PC-9 (cell line): ENCODE results near the gene CDH13. TPM values are rescaled to one million over a fixed set of nuclear protein-coding genes. Genes with fewer than 3 reads are reported as not detected.

Source experiments
- BruUV-seq: library from RNA; stranded (reverse); fragments of 400-500 nt; replicated peaks from 2 replicates; lab custom pipeline; 2021; lab: Mats Ljungman, UMichigan
- CTCF ChIA-PET: fragments of 300-600 bp; sonication (Branson Sonifier 250); formaldehyde crosslinking; loops from one replicate; lab custom pipeline; 2022; ENCODE audit warnings: antibody characterized with exemption; lab: Charles Lee
- POLR2A ChIA-PET: fragments of 300-600 bp; sonication (Branson Sonifier 250); formaldehyde crosslinking; loops from one replicate; lab custom pipeline; 2022; ENCODE audit warnings: antibody characterized with exemption; ENCODE audit not compliant: unreplicated experiment; lab: Charles Lee
- DNase-seq, 2 experiments: peaks; one replicate each; pipeline versions ENCODE4 v3.0.0 to v3.0.0-alpha.2; 2015 to 2022; ENCODE audit warnings: mixed read lengths in 1 of 2
- H2AFZ ChIP-seq: fragments of 200-600 bp; sonication (generic); 2 replicates; pipeline ENCODE4 v1.8.1; 2017; ENCODE audit warnings: antibody characterized with exemption
- H3F3A ChIP-seq: fragments of 200-600 bp; sonication (generic); 2 replicates; pipeline ENCODE4 v1.8.1; 2017; ENCODE audit warnings: antibody characterized with exemption, mild to moderate bottlenecking, low read depth; ENCODE audit not compliant: insufficient read depth
- H3K27ac ChIP-seq: fragments of 200-600 bp; sonication (generic); 2 replicates; pipeline ENCODE4 v1.6.1; 2016; ENCODE audit warnings: mixed run types
- H3K27me3 ChIP-seq: fragments of 200-600 bp; sonication (generic); 2 replicates; pipeline ENCODE4 v1.6.1; 2016; ENCODE audit warnings: low read depth, mixed run types; ENCODE audit not compliant: insufficient read depth
- H3K36me3 ChIP-seq: fragments of 200-600 bp; sonication (generic); 2 replicates; pipeline ENCODE4 v1.6.1; 2016; ENCODE audit warnings: low read depth, mixed run types
- H3K4me1 ChIP-seq: fragments of 200-600 bp; sonication (generic); replicated peaks from 2 replicates; pipeline ENCODE4 v1.6.1; 2016; ENCODE audit warnings: mixed run types; ENCODE audit not compliant: insufficient read depth
- H3K4me2 ChIP-seq: fragments of 200-600 bp; sonication (generic); 2 replicates; pipeline ENCODE4 v1.6.1; 2017; ENCODE audit warnings: mixed run types
- H3K4me3 ChIP-seq: fragments of 200-600 bp; sonication (generic); 2 replicates; pipeline ENCODE4 v1.6.1; 2016; ENCODE audit warnings: mixed run types
- H3K79me2 ChIP-seq: fragments of 200-600 bp; sonication (generic); 2 replicates; pipeline ENCODE4 v1.6.1; 2017; ENCODE audit warnings: low read depth, mixed run types
- H3K9me2 ChIP-seq: fragments of 200-600 bp; sonication (generic); 2 replicates; pipeline ENCODE4 v1.8.1; 2017; ENCODE audit warnings: mild to moderate bottlenecking; ENCODE audit not compliant: insufficient read depth
- H3K9me3 ChIP-seq: fragments of 200-600 bp; sonication (generic); 2 replicates; pipeline ENCODE4 v1.8.1; 2016; ENCODE audit warnings: low read depth; ENCODE audit not compliant: insufficient read depth
- H4K20me1 ChIP-seq: fragments of 200-600 bp; sonication (generic); 2 replicates; pipeline ENCODE4 v1.8.1; 2017; ENCODE audit not compliant: insufficient read depth
- EZH2 ChIP-seq: fragments of 200-600 bp; sonication (generic); IDR thresholded peaks from 2 replicates; pipeline ENCODE4 v1.8.0; 2017; ENCODE audit warnings: antibody characterized with exemption, low read depth
- intact Hi-C: fragments of 100-400 bp; cut with micrococcal nuclease; formaldehyde crosslinking; loops from one replicate; pipeline ENCODE4 v1.10.0; 2022; ENCODE audit not compliant: unreplicated experiment
- total RNA-seq: library from RNA; stranded (reverse); gene quantifications from 2 replicates; pipeline ENCODE4 v1.2.3, GENCODE V29; 2021
- TF ChIP-seq, protein P1 (sequence below): fragments of 200-600 bp; sonication (generic); conservative IDR thresholded peaks from 2 replicates; pipeline ENCODE4 v1.6.1; 2017; ENCODE audit warnings: mixed run types, antibody characterized with exemption, mild to moderate bottlenecking, moderate library complexity

CDH13 gene
- total RNA-seq, 1 experiment from 2014 or later: 0.24 TPM

DNA sequence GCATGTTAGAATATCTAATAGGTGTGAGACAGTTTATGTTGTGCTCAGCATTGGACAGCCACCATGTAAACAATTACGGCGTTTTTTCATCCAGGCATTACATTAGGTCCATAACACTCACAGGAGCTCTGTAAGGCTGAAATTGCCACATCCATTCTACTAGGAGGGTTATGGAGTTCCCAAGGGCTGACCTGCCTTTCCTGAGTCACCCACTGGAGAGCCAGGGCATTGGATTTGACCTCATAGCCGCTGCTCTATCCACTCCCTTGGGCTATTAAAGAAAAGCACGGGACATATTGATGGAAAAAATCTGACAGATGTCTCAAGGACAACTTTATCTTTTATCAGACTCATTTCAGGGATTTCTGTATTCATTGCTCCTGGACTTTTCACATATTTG, 874.7 kb downstream of the CDH13 start:
- intact Hi-C loops: no loop called here
- DNase-seq: no peak
- H3K9me2 ChIP-seq: no peaks in the 10 kb centered on the region
- no peak overlapping the region for H3K4me3 ChIP-seq
- no peak overlapping the region for H3K4me2 ChIP-seq
- peaks cover 33% of the 10 kb centered on the region for H3K27me3 ChIP-seq
- no TSS peak for BruUV-seq
- H3K27ac ChIP-seq: no peak overlapping the region
- H2AFZ ChIP-seq: no peak overlapping the region
- no peaks in the 10 kb centered on the region for H3K36me3 ChIP-seq
- POLR2A ChIA-PET: no interaction called here
- TF ChIP-seq, protein P1, sequence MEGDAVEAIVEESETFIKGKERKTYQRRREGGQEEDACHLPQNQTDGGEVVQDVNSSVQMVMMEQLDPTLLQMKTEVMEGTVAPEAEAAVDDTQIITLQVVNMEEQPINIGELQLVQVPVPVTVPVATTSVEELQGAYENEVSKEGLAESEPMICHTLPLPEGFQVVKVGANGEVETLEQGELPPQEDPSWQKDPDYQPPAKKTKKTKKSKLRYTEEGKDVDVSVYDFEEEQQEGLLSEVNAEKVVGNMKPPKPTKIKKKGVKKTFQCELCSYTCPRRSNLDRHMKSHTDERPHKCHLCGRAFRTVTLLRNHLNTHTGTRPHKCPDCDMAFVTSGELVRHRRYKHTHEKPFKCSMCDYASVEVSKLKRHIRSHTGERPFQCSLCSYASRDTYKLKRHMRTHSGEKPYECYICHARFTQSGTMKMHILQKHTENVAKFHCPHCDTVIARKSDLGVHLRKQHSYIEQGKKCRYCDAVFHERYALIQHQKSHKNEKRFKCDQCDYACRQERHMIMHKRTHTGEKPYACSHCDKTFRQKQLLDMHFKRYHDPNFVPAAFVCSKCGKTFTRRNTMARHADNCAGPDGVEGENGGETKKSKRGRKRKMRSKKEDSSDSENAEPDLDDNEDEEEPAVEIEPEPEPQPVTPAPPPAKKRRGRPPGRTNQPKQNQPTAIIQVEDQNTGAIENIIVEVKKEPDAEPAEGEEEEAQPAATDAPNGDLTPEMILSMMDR: no peak
- no peak for TF ChIP-seq EZH2
- H4K20me1 ChIP-seq: no peaks in the 10 kb centered on the region
- H3K9me3 ChIP-seq: no peaks in the 10 kb centered on the region
- H3K4me1 ChIP-seq: no peaks in the 10 kb centered on the region
- CTCF ChIA-PET: no interaction called here
- no peaks in the 10 kb centered on the region for H3K79me2 ChIP-seq
- H3F3A ChIP-seq: no peaks in the 10 kb centered on the region

DNA sequence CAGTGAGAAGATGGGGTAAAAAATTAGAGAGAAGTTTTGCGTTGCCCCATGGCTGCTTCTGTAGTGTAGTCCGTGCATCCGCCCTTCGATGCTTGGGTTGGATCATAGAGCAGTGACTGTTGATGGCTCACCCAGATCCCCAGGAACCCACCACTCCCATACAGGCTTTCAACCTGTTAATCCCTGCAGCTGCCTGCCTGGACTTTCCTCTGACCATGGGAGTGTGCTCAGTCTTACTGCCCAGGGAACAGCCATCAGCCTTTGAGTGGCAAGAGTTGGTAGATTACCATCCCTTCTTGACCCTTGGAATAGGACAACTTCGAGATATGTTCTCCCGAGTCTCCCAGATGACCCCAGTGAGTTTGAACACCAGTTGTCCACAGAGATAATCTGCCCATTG, 881.5 kb downstream of the CDH13 start:
- BruUV-seq: no TSS peak
- Histone ChIP-seq H3K36me3 (no peaks in the 10 kb centered on the region), H3K4me2 (no peak overlapping the region), H3K27ac (no peak overlapping the region), H3K9me2 (no peaks in the 10 kb centered on the region), H2AFZ (no peak overlapping the region), H3K79me2 (no peaks in the 10 kb centered on the region), H3K4me1 (no peaks in the 10 kb centered on the region), H3K4me3 (no peak overlapping the region), H3K27me3 (peaks cover 21% of the 10 kb centered on the region; the same call in 1 of the 2 replicates), H4K20me1 (no peaks in the 10 kb centered on the region), H3F3A (no peaks in the 10 kb centered on the region), H3K9me3 (no peaks in the 10 kb centered on the region)
- ChIA-PET POLR2A (no interaction called here), CTCF (no interaction called here)
- TF ChIP-seq EZH2: no peak
- TF ChIP-seq, protein P1: no peak
- intact Hi-C loops: no loop called here
- no peak for DNase-seq

DNA sequence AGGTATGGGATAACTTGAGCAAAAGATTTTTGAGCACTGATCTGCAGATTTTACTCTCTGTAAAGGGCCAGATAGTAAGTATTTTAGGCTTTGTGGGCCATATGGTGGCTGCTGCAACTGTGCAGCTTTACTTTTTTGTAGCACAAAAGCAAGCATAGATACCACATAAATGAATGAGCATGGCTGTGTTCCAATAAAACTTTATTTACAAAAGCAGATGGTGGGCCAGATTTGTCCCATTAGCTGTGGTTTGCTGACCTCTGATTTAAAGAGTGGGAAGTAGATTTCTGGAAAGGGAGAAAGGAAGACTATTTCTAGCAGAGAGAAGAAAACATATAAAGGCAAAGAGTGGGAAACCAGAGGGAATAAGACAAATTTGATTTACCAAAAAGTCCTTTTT, 882.5 kb downstream of the CDH13 start:
- Histone ChIP-seq H3K4me2 (no peak overlapping the region), H3K27ac (no peak overlapping the region), H3K9me2 (no peaks in the 10 kb centered on the region), H3K9me3 (no peaks in the 10 kb centered on the region), H2AFZ (no peak overlapping the region), H3K4me1 (no peaks in the 10 kb centered on the region), H3K79me2 (no peaks in the 10 kb centered on the region), H3K36me3 (no peaks in the 10 kb centered on the region), H3K4me3 (no peak overlapping the region), H4K20me1 (no peaks in the 10 kb centered on the region), H3K27me3 (peaks cover 21% of the 10 kb centered on the region; the same call in 1 of the 2 replicates), H3F3A (no peaks in the 10 kb centered on the region)
- intact Hi-C loops: no loop called here
- DNase-seq: no peak
- ChIA-PET POLR2A (no interaction called here), CTCF (no interaction called here)
- BruUV-seq: no TSS peak
- TF ChIP-seq EZH2: no peak
- TF ChIP-seq, protein P1: no peak
